HL-60 (cell line): ENCODE data around the gene PRLR.

Source experiments
- DNase-seq, 2 experiments: peaks; one replicate each; pipeline ENCODE4 v3.0.0-alpha.2; 2010 to 2020; ENCODE audit warnings: low read depth in 1 of 2, low spot score in 1 of 2
- H3K27ac ChIP-seq: fragments of 250-450 bp; sonication (Bioruptor Pico); replicated peaks from 2 replicates; pipeline ENCODE4 v1.5.1; 2020; ENCODE audit warnings: mild to moderate bottlenecking, moderate library complexity
- H3K27me3 ChIP-seq: fragments of 250-450 bp; sonication (Bioruptor Pico); 2 replicates; pipeline ENCODE4 v1.5.1; 2021; ENCODE audit warnings: mild to moderate bottlenecking, moderate library complexity; ENCODE audit not compliant: insufficient read depth, poor library complexity, severe bottlenecking
- H3K4me3 ChIP-seq: replicated peaks from 2 replicates; pipeline ENCODE4 v1.5.1; 2011; ENCODE audit warnings: mild to moderate bottlenecking, control low read depth, low read length; ENCODE audit not compliant: insufficient read depth
- GABPA ChIP-seq: IDR thresholded peaks from 2 replicates; pipeline ENCODE4 v1.6.1; 2012; ENCODE audit warnings: low read depth
- POLR2AphosphoS5 ChIP-seq: IDR thresholded peaks from 2 replicates; pipeline ENCODE4 v1.6.1; 2012; ENCODE audit warnings: low read depth
- REST ChIP-seq: IDR thresholded peaks from 2 replicates; pipeline ENCODE4 v1.6.1; 2012; ENCODE audit warnings: low read depth; ENCODE audit not compliant: insufficient replicate concordance
- SPI1 ChIP-seq: IDR thresholded peaks from 2 replicates; pipeline ENCODE4 v1.6.1; 2012; ENCODE audit warnings: low read depth, mild to moderate bottlenecking, borderline replicate concordance
- TF ChIP-seq, protein P1 (sequence below): IDR thresholded peaks from one replicate; pipeline ENCODE4 v1.5.1; 2011; ENCODE audit warnings: low read length, control low read depth, inconsistent platforms; ENCODE audit not compliant: insufficient read depth

The PRLR gene

DNA sequence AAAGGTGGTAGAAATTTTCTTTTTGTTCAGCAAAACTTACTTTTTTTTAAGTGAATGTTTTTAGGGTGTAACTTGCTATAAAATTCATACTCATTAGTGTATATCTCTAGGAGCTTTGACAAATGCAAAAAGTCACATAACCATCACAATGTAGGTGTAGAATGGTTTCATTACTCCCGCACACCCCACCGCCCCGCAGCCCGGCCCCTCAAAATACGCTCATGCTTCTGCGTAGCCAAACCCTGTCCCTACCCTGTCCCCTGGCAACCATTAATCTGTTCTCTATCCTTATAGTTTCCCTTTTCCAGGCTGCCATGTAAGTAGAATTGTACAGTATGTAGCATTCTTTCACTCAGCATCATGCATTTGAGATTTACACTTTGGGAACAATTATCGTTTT is 9.2 kb upstream of the PRLR start:
- no peaks in the 10 kb centered on the region for H3K27me3 ChIP-seq
- DNase-seq: no peak
- TF ChIP-seq SPI1: no peak
- no peak overlapping the region for H3K27ac ChIP-seq
- no peak overlapping the region for H3K4me3 ChIP-seq

DNA sequence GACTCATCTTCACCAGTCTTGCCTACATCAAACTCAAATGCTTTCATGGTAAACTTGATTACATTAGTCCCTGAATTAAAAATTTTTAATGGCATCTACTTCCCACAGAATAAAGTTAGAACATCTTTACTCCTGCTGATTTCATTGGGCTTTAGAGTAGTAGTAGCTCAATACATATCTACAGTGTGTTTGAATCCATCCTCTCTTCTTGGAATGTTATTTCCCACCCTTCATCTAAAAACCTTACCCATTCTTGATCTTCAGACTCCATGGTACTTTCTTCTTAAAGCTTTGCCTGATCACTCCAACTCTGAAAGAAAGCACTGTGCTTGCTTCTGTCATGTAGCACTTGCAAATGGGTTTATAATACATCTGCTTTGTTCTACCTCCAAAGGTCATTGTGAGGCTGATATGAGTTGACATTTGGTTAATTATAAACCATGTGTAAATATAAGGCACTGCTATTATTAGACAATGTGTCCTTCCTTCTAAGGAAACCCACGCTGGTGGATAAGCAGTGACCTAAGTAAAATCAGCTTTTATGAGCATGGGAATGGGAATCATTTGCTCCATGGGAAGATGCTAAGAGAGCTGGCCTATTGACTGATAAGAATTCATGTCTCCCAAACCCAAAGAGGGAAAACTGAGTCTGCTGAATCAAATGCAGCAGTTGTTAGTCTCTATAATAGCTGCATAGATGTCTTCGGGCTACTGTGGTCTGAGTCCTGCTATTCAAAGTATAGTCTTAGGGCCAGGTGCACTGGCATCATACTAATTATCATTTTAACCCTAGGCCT is 7.5 kb upstream of the PRLR start:
- no peak for DNase-seq
- H3K27ac ChIP-seq: no peak overlapping the region
- TF ChIP-seq GABPA (no peak), SPI1 (no peak)
- no peaks in the 10 kb centered on the region for H3K27me3 ChIP-seq
- H3K4me3 ChIP-seq: no peak overlapping the region

- Histone ChIP-seq H3K27me3 (no peaks in the 10 kb centered on the region), H3K27ac (no peak overlapping the region), H3K4me3 (no peak overlapping the region)
- TF ChIP-seq GABPA: no peak
- no peak for TF ChIP-seq REST
- TF ChIP-seq, protein P1, sequence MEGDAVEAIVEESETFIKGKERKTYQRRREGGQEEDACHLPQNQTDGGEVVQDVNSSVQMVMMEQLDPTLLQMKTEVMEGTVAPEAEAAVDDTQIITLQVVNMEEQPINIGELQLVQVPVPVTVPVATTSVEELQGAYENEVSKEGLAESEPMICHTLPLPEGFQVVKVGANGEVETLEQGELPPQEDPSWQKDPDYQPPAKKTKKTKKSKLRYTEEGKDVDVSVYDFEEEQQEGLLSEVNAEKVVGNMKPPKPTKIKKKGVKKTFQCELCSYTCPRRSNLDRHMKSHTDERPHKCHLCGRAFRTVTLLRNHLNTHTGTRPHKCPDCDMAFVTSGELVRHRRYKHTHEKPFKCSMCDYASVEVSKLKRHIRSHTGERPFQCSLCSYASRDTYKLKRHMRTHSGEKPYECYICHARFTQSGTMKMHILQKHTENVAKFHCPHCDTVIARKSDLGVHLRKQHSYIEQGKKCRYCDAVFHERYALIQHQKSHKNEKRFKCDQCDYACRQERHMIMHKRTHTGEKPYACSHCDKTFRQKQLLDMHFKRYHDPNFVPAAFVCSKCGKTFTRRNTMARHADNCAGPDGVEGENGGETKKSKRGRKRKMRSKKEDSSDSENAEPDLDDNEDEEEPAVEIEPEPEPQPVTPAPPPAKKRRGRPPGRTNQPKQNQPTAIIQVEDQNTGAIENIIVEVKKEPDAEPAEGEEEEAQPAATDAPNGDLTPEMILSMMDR: no peak
- TF ChIP-seq POLR2AphosphoS5: no peak
- no peak for TF ChIP-seq SPI1
- DNase-seq: no peak
These were observed 6.5 kb upstream of the PRLR start for GRCh38 chr5:35236770-35237169.

DNA sequence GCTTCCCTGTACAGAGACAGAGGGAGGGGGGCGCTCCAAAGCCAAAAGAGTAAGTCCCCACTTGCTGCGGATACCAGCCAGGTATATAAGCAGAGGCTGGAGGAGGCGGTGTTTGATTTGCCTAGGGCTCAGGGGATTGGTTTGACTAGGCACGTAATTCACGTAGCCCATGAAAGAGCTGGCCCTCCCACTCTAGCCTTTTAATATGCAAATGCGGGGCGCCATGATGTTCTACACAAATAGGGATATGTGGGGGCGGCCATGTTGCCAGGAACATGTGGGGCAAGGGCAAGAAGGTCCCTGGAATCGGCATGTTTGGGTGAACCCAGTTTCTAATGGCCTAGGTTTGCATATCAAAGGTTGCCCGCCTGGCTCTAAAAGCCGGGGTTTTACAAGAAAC is 3.3 kb upstream of the PRLR start:
- Histone ChIP-seq H3K27me3 (no peaks in the 10 kb centered on the region), H3K27ac (no peak overlapping the region), H3K4me3 (no peak overlapping the region)
- DNase-seq: no peak
- TF ChIP-seq, protein P1: no peak
- TF ChIP-seq REST: no peak

- no peak overlapping the region for H3K4me3 ChIP-seq
- TF ChIP-seq REST (no peak), POLR2AphosphoS5 (no peak), SPI1 (peak; percentile 66; the same call in 1 of the 2 replicates), GABPA (no peak)
- TF ChIP-seq, protein P1: no peak
- H3K27me3 ChIP-seq: no peaks in the 10 kb centered on the region
- peak in 1 of 2 experiments; percentile 29 for DNase-seq
- no peak overlapping the region for H3K27ac ChIP-seq
These were observed 2.8 kb upstream of the PRLR start for GRCh38 chr5:35233121-35233520.
